NCI-H524 treated with DMSO at 0.1 percent for 48 hours (cell line): ENCODE measurements around the gene BCAS1.
A peak's percentile ranks its signal among the peaks of the same experiment; 100 is the strongest.
"Not testable (repeated sequence)": the region's sequence is repeated elsewhere in the genome, so short reads cannot be mapped to it uniquely, and the experiment has no call there.

Experiments used
- DNase-seq: peaks from one replicate; lab custom pipeline; 2025; lab: John Stamatoyannopoulos, UW

Gene BCAS1

DNA sequence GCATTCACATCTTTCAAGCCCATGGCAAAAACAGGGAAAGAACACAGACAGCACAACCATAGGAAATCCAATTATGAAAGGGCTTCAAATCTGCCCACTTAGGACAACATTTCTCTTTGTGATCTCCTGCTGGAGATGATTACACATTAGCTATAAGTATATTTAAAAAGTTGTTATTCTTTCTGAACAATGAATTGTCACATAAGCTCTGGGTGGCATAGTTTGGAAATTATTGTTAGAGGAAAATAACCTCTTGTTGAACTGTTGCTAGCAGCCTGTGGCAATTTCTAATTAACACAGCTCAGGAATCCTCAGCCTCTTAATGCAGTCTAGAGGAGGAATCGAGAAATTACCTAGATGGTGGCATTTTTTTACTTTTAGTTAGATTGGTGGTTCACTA is 54.9 kb downstream of the BCAS1 start:
- DNase-seq: no peak

- DNase-seq: peak; percentile 21
These were observed 56.0 kb downstream of the BCAS1 start for GRCh38 chr20:54014293-54014926.

GRCh38 chr20:54013471-54013870 is 56.9 kb downstream of the BCAS1 start:
- no peak for DNase-seq

- DNase-seq: no peak
These were observed 59.0 kb downstream of the BCAS1 start for GRCh38 chr20:54011346-54011745.

DNA sequence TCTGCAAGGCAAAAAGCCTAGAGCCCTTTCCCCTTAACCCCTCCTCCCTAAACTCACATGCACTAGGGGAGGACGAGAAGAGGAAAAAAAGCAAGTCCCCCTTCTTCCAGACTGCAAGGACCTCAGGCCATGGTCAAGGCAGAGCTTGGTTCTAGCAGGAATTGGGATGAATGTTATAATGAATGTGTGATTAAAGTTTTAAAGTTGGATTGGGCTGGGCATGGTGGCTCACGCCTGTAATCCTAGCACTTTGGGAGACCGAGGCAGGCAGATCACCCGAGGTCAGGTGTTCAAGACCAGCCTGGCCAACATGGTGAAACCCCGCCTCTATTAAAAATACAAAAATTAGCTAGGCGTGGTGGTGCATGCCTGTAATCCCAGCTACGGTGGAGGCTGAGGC is 64.2 kb downstream of the BCAS1 start:
- not testable (repeated sequence) for DNase-seq

- no peak for DNase-seq
These were observed 64.9 kb downstream of the BCAS1 start for GRCh38 chr20:54005524-54005923.

DNA sequence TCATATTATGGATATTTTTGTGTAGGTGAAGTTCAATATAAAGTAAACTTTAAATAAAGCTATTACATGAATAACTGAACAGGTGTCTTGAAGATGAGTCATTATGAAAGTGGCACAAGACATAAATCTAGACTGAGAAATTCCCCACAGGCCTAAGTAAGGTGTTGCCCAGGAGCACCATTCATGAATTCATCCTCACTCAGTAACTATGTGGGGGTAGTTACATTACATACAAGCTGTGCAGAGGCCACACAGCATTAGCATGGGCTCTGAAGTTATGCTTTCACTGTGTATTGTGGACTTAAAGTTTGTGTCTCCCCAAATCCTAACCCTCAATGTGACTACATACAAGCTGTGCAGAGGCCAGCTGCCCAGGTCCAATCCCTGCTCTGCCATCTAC is 65.9 kb downstream of the BCAS1 start:
- no peak for DNase-seq

DNA sequence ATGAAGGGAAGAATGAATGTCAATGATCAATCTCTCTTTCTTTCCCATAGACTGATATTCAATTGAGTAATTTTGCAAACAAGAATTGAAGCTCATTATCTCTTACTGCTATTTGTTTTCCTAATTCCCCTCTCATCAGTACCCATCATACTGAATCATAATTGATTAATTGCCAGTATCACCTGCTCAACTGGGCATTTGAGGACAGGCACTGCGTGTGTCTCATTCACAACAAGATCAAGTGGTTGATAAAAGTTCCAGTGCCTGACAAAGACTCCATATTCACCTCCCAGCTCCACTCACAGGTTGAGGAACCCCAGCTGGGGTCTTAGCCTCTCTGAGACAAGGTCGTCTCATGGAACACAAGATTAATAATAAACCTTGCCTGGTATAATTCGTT is 67.7 kb downstream of the BCAS1 start:
- no peak for DNase-seq

DNA sequence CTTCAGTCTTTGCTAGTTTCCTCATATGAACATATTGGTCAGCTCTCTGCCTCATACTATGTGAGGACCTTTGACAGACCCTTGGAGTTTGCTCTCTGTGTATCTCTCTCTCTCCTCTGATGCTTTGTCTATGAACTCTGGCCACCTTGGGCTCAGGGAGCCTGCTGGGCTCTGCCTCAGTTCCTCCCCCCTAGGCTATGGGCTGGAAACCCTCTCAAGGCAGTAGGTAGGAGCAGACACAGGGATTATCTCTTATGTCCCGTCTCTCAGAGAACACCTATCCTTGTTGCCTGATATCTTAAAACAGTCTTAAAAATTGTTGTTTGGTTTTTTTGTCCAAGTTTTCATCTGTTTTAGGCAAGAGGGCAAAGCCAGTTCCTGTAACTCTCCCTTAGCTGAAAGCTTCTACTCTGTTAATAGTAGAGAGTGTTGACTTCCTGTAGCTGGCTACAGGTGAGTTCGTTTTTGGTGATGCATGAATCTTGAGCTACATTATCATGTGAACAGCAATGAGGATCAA is 68.3 kb downstream of the BCAS1 start:
- no peak for DNase-seq

DNA sequence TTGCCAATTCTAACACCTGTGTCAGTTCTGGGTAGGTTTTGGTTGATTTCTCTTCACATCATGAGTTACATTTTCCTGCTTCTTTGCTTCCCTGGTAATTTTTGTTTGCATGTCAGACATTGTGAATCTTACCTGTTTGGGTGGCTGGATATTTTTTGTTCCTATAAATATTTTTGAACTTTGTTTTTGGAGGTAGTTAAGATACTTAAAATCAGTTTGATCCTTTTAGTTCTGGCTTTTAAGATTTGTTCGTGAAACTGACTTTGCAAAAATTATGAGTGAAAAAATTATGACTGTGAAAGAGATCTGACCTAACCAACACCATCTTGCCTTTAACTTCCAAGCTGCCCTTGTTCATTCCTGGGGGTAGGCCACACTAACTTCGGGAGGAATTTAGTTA is 69.5 kb downstream of the BCAS1 start:
- DNase-seq: no peak

GRCh38 chr20:54000262-54000661 is 70.1 kb downstream of the BCAS1 start:
- DNase-seq: no peak

DNA sequence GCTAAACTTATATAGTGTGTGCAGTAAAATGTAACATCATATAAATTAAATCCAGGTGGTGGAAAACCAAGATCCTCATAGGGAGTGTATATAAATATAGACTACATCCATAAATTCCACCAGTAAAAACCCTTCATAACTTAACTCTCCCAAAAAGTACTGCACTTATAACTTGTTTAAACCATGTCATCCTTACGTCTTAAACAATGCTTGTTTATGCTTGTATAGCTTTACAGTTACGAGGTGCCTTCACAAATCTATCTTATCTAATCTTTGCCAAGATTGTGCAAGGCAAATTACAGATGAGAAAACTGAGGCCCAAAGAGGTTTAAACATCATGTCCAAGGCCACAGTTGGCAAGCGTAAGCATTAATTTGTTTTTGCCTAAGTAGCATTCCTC is 71.3 kb downstream of the BCAS1 start:
- no peak for DNase-seq

DNA sequence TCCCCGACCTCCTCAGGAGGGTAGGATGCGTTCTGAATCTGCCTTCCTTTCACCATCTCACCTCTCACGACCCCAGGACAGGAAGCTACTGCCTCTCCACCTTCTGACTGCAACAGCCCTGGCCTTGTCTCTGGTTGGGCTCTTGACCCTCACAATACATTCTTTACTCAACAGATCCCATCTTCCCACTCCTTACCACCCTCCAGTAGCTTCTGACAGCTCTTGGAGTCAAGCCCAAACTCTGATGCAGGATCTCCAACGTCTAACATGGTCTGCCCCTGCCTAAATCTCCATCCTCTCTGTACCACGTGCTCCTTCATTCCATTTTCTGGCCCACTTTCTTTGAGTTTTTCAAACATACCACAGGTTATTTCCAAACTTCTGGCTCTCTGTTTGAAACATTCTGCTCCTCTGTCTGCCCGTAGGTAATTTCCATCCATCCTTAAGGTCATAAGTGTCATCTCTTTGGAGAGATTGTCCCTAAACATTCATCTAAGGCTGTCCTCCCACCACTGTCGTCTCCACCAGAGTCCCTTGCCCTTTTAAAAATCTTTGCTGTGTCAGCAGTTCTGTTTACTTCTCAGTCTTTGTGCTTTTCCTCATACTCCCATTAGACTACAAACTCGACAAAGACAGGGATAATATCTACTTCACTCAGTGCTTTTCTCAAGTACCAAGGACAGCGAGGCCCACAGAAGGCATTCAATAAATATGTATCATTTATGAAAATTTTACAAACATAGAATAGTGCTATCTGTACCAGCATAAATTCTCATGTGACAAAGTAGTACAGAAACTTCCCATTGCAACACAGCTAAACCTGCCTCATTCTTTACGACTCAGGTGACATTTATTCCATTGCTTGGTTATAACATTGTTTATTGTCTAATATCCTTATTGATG is 73.6 kb downstream of the BCAS1 start:
- DNase-seq: no peak

GRCh38 chr20:53995949-53996348 is 74.4 kb downstream of the BCAS1 start:
- no peak for DNase-seq

GRCh38 chr20:53994088-53994487 is 76.3 kb downstream of the BCAS1 start:
- DNase-seq: no peak

GRCh38 chr20:53993310-53993709 is 77.1 kb downstream of the BCAS1 start:
- DNase-seq: no peak

- no peak for DNase-seq
These were observed 79.5 kb downstream of the BCAS1 start for GRCh38 chr20:53990768-53991450.

- no peak for DNase-seq
These were observed 80.4 kb downstream of the BCAS1 start for GRCh38 chr20:53990003-53990402.

GRCh38 chr20:53989401-53989800 is 81.0 kb downstream of the BCAS1 start:
- DNase-seq: no peak

- DNase-seq: no peak
These were observed 84.2 kb downstream of the BCAS1 start for GRCh38 chr20:53986037-53986650.

DNA sequence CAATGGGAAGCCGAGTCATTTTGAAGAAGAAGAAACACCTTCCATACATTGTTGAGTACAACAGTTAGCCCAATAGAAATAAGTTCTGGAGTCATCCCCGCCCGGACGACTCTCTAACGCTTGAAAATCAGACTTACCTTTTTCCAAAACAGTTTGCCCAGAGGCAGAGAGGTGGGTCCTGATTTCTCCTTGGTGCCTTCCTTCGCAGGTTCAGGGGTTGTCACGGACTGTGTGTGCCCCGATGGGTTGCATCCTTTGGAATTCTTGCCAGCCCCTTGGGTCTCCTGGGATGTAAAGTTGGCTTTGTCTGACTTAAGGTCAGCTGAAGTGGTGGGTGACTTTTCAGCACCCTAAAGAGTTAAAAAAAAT is 85.3 kb downstream of the BCAS1 start:
- no peak for DNase-seq
